T-helper 1 cell treated with Interleukin-12 subunit alpha and Interleukin-12 subunit beta and Interleukin-4 antibody, amounts not matched to agents 30 μg/mL and 1 μg/mL, for 36 hours (primary cell): ENCODE data around the gene USP48.
"Not testable (repeated sequence)": the region's sequence is repeated elsewhere in the genome, so short reads cannot be mapped to it uniquely, and the experiment has no call there.

Source experiments
- H3K27ac Mint-ChIP-seq: one replicate; pipeline ENCODE4 v1.8.0; 2021; ENCODE audit warnings: mild to moderate bottlenecking, mixed read lengths
- H3K27me3 Mint-ChIP-seq: one replicate; pipeline ENCODE4 v1.8.0; 2021; ENCODE audit warnings: low read depth, mixed read lengths
- H3K36me3 Mint-ChIP-seq: one replicate; pipeline ENCODE4 v1.8.0; 2021; ENCODE audit warnings: low read depth, mixed read lengths
- H3K4me1 Mint-ChIP-seq: one replicate; pipeline ENCODE4 v1.8.0; 2021; ENCODE audit warnings: low read depth, mixed read lengths
- H3K4me3 Mint-ChIP-seq: one replicate; pipeline ENCODE4 v1.8.0; 2021; ENCODE audit warnings: mild to moderate bottlenecking, moderate library complexity, mixed read lengths
- H3K9me3 Mint-ChIP-seq: one replicate; pipeline ENCODE4 v1.8.0; 2021; ENCODE audit warnings: mixed read lengths

The USP48 gene

DNA sequence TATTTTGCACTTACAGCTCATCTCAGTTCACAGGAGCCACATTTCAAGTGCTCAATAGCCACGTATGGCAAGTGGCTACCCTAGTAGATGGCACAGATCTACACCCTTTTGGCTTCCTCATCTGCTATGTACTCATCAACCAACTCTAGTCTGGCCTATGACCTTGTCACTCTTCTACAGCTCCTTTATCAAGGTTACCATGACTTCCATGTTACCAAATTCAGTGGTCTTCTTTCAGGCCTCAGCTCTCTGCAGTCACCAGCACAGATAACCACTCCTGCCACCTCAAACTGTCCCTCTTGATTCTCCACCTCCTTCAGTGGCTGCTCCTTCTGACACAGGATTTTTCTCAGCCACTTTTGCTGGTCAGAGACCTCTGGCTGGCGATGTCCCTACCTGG, 11.7 kb upstream of the USP48 start:
- no peaks in the 10 kb centered on the region for H3K27me3 Mint-ChIP-seq
- H3K36me3 Mint-ChIP-seq: peaks cover 2% of the 10 kb centered on the region
- H3K9me3 Mint-ChIP-seq: peaks cover 12% of the 10 kb centered on the region
- H3K4me1 Mint-ChIP-seq: peaks cover 2% of the 10 kb centered on the region
- H3K4me3 Mint-ChIP-seq: no peak overlapping the region
- H3K27ac Mint-ChIP-seq: no peak overlapping the region

- Mint-ChIP-seq H3K4me1 (peaks cover 2% of the 10 kb centered on the region), H3K4me3 (no peak overlapping the region), H3K27me3 (peaks cover 4% of the 10 kb centered on the region), H3K27ac (no peak overlapping the region), H3K36me3 (peaks cover 2% of the 10 kb centered on the region), H3K9me3 (peaks cover 12% of the 10 kb centered on the region)
These were observed 10.2 kb upstream of the USP48 start for GRCh38 chr1:21793104-21793503.

GRCh38 chr1:21786640-21787039, 3.7 kb upstream of the USP48 start:
- Mint-ChIP-seq H3K36me3 (no peaks in the 10 kb centered on the region), H3K27ac (no peak overlapping the region), H3K4me3 (no peak overlapping the region), H3K4me1 (peaks cover 11% of the 10 kb centered on the region), H3K9me3 (no peaks in the 10 kb centered on the region), H3K27me3 (peaks cover 6% of the 10 kb centered on the region)

GRCh38 chr1:21785764-21786163, 2.8 kb upstream of the USP48 start:
- not testable (repeated sequence) for H3K9me3 Mint-ChIP-seq, H3K4me1 Mint-ChIP-seq, H3K27ac Mint-ChIP-seq, H3K27me3 Mint-ChIP-seq, H3K4me3 Mint-ChIP-seq, H3K36me3 Mint-ChIP-seq

- peak overlapping the region; percentile 93 for H3K4me3 Mint-ChIP-seq
- peak overlapping the region; percentile 100 for H3K27ac Mint-ChIP-seq
- peaks cover 6% of the 10 kb centered on the region for H3K27me3 Mint-ChIP-seq
- H3K4me1 Mint-ChIP-seq: peaks cover 19% of the 10 kb centered on the region
- H3K9me3 Mint-ChIP-seq: no peaks in the 10 kb centered on the region
- peaks cover 2% of the 10 kb centered on the region for H3K36me3 Mint-ChIP-seq
These were observed 992 bp upstream of the USP48 start for GRCh38 chr1:21783679-21784603.

- H3K4me3 Mint-ChIP-seq: peak overlapping the region; percentile 93
- peaks cover 3% of the 10 kb centered on the region for H3K27me3 Mint-ChIP-seq
- H3K4me1 Mint-ChIP-seq: peaks cover 25% of the 10 kb centered on the region
- peak overlapping the region; percentile 93 for H3K27ac Mint-ChIP-seq
- H3K9me3 Mint-ChIP-seq: no peaks in the 10 kb centered on the region
- peaks cover 2% of the 10 kb centered on the region for H3K36me3 Mint-ChIP-seq
These were observed 541 bp downstream of the USP48 start for GRCh38 chr1:21782349-21782867.

GRCh38 chr1:21781815-21782348, 1.1 kb downstream of the USP48 start:
- Mint-ChIP-seq H3K4me1 (peaks cover 26% of the 10 kb centered on the region), H3K36me3 (peaks cover 2% of the 10 kb centered on the region), H3K4me3 (peak overlapping the region; percentile 93), H3K27ac (peak overlapping the region; percentile 93), H3K9me3 (no peaks in the 10 kb centered on the region), H3K27me3 (peaks cover 3% of the 10 kb centered on the region)

GRCh38 chr1:21779613-21780521, 3.1 kb downstream of the USP48 start:
- peak overlapping the region; percentile 72 for H3K4me3 Mint-ChIP-seq
- H3K27ac Mint-ChIP-seq: peak overlapping the region; percentile 83
- peaks cover 36% of the 10 kb centered on the region for H3K4me1 Mint-ChIP-seq
- peaks cover 5% of the 10 kb centered on the region for H3K36me3 Mint-ChIP-seq
- no peaks in the 10 kb centered on the region for H3K27me3 Mint-ChIP-seq
- H3K9me3 Mint-ChIP-seq: no peaks in the 10 kb centered on the region

- Mint-ChIP-seq H3K4me3 (no peak overlapping the region), H3K27ac (no peak overlapping the region), H3K4me1 (peaks cover 37% of the 10 kb centered on the region), H3K27me3 (no peaks in the 10 kb centered on the region), H3K36me3 (peaks cover 6% of the 10 kb centered on the region), H3K9me3 (no peaks in the 10 kb centered on the region)
These were observed 4.6 kb downstream of the USP48 start for GRCh38 chr1:21778405-21778727.

- H3K27ac Mint-ChIP-seq: not testable (repeated sequence)
- H3K4me1 Mint-ChIP-seq: peaks cover 37% of the 10 kb centered on the region
These were observed 6.0 kb downstream of the USP48 start for GRCh38 chr1:21776925-21777324.

GRCh38 chr1:21775985-21776562, 6.9 kb downstream of the USP48 start:
- Mint-ChIP-seq H3K27ac (peak overlapping the region; percentile 28), H3K4me3 (no peak overlapping the region), H3K36me3 (peaks cover 8% of the 10 kb centered on the region), H3K4me1 (peaks cover 34% of the 10 kb centered on the region), H3K9me3 (no peaks in the 10 kb centered on the region), H3K27me3 (no peaks in the 10 kb centered on the region)

More at GRCh38 chr1:21776925-21777324, 6.0 kb downstream of the USP48 start:
- H3K27me3 Mint-ChIP-seq, H3K9me3 Mint-ChIP-seq, H3K4me3 Mint-ChIP-seq, H3K36me3 Mint-ChIP-seq: not testable (repeated sequence)

DNA sequence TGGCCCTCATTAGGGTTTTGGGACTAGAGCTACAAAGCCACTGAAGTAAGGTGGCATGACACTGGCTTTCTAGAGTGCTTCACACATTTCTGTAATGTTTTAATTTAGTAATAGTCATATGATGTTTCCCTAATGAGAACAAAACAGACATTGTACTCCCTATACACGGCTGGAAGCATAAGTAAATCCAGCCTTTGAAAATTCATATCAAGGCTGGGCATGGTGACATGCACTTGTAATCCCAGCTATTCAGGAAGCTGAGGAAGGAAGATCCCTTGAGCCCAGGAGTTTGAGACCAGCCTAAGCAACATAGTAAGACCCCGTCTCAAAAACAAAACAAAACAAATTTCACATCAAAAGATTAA, 7.4 kb downstream of the USP48 start:
- peaks cover 34% of the 10 kb centered on the region for H3K4me1 Mint-ChIP-seq
- no peaks in the 10 kb centered on the region for H3K9me3 Mint-ChIP-seq
- peaks cover 8% of the 10 kb centered on the region for H3K36me3 Mint-ChIP-seq
- H3K27ac Mint-ChIP-seq: peak overlapping the region; percentile 45
- H3K4me3 Mint-ChIP-seq: no peak overlapping the region
- H3K27me3 Mint-ChIP-seq: no peaks in the 10 kb centered on the region

GRCh38 chr1:21774835-21775549, 8.0 kb downstream of the USP48 start:
- Mint-ChIP-seq H3K4me1 (peaks cover 32% of the 10 kb centered on the region), H3K9me3 (no peaks in the 10 kb centered on the region), H3K27ac (no peak overlapping the region), H3K36me3 (peaks cover 11% of the 10 kb centered on the region), H3K4me3 (no peak overlapping the region), H3K27me3 (no peaks in the 10 kb centered on the region)

DNA sequence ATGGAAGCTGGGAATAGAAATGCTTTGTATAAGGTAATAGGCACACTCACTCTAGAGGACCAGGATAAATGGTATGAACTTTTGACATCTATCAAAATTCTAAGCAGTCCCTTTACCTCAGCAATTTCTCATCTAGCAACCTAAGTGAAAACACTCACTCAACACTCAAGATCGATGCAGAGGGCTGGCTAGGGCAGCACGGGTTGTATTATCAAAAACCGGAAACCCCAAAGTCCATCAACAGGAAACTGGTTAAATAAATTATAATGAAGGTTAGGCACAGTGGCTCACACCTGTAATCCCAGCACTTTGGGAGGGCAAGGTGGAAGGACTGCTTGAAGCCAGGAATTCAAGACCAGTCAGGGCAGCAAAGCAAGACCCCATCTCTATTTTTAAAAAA, 9.4 kb downstream of the USP48 start:
- peaks cover 15% of the 10 kb centered on the region for H3K36me3 Mint-ChIP-seq
- H3K9me3 Mint-ChIP-seq: no peaks in the 10 kb centered on the region
- H3K4me1 Mint-ChIP-seq: peaks cover 34% of the 10 kb centered on the region
- H3K27ac Mint-ChIP-seq: peak overlapping the region; percentile 52
- H3K27me3 Mint-ChIP-seq: no peaks in the 10 kb centered on the region
- no peak overlapping the region for H3K4me3 Mint-ChIP-seq
